GM23338 (cell line): ENCODE results near the gene CDK5R1.

Source experiments
- CREB1 ChIP-seq: fragments of 250-450 bp; sonication (Bioruptor Pico); IDR thresholded peaks from 2 replicates; pipeline ENCODE4 v1.5.0; 2020; ENCODE audit warnings: low read depth, mild to moderate bottlenecking, moderate library complexity
- EZH2 ChIP-seq: fragments of 200-600 bp; sonication (generic); IDR thresholded peaks from one replicate; pipeline ENCODE4 v1.8.0; 2017; ENCODE audit warnings: antibody characterized with exemption, mild to moderate bottlenecking, low read depth; ENCODE audit not compliant: unreplicated experiment
- EZH2phosphoT487 ChIP-seq: fragments of 200-600 bp; sonication (generic); IDR thresholded peaks from one replicate; pipeline ENCODE4 v1.8.1; 2018; ENCODE audit warnings: antibody characterized with exemption; ENCODE audit not compliant: unreplicated experiment
- JUNB ChIP-seq: IDR thresholded peaks from one replicate; pipeline ENCODE4 v1.6.1; 2016; ENCODE audit warnings: antibody characterized with exemption; ENCODE audit not compliant: unreplicated experiment
- NANOG ChIP-seq: IDR thresholded peaks from 2 replicates; pipeline ENCODE4 v1.6.1; 2016; ENCODE audit warnings: antibody characterized with exemption, borderline replicate concordance
- POLR2AphosphoS5 ChIP-seq: IDR thresholded peaks from 2 replicates; pipeline ENCODE4 v1.6.1; 2016; ENCODE audit warnings: antibody characterized with exemption, low read depth
- STAT1 ChIP-seq: IDR thresholded peaks from one replicate; pipeline ENCODE4 v1.6.1; 2016; ENCODE audit warnings: antibody characterized with exemption; ENCODE audit not compliant: unreplicated experiment
- ZNF114 ChIP-seq: fragments of 250-450 bp; sonication (Bioruptor Pico); IDR thresholded peaks from 2 replicates; pipeline ENCODE4 v1.5.0; 2020; ENCODE audit warnings: mild to moderate bottlenecking, moderate library complexity
- ZNF331 ChIP-seq: fragments of 250-450 bp; sonication (Bioruptor Pico); IDR thresholded peaks from 2 replicates; pipeline ENCODE4 v1.5.0; 2020; ENCODE audit warnings: low read depth, mild to moderate bottlenecking, moderate library complexity
- TF ChIP-seq, protein P1 (sequence below), 2 experiments: fragments of 200-600 bp in 1 of 2; sonication (generic) in 1 of 2; conservative IDR thresholded peaks; 2 replicates each; pipeline versions ENCODE4 v1.5.1 to v1.6.1; 2016 to 2017; ENCODE audit warnings: antibody characterized with exemption in 2 of 2, low read depth in 2 of 2, mild to moderate bottlenecking in 2 of 2, moderate library complexity in 1 of 2
- TF ChIP-seq, protein P2 (sequence below): IDR thresholded peaks from one replicate; pipeline ENCODE4 v1.6.1; 2018; ENCODE audit warnings: antibody characterized with exemption; ENCODE audit not compliant: unreplicated experiment

DNA sequence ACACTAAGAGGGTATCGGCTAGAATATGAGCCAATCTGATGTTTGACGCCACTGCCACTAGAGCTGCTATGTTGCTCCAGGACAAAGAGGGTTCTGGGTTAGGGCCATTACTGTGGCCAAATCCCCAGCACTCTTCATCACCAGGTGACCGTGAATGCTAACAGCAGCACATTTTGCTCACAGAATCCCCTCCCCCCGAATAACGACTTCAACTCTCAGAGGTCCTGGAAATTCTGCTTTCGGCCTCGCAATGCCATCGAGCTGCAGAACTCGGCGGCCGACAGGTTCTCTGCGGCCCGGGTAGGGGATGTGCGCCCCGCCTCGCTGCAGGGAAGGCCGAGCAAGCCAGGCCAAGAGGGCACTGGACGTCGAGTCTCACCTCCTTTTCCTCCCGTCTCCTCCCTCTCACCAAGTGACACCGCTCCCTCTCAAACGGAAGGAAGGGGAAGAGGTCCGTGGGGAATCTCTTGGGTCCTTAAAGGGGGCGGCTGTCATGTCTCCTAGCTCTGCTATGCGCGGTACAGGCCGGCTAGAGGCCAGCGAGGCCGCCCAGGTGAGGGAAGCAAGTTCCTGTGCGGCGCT is 31.9 kb downstream of the CDK5R1 start:
- TF ChIP-seq, protein P1, sequence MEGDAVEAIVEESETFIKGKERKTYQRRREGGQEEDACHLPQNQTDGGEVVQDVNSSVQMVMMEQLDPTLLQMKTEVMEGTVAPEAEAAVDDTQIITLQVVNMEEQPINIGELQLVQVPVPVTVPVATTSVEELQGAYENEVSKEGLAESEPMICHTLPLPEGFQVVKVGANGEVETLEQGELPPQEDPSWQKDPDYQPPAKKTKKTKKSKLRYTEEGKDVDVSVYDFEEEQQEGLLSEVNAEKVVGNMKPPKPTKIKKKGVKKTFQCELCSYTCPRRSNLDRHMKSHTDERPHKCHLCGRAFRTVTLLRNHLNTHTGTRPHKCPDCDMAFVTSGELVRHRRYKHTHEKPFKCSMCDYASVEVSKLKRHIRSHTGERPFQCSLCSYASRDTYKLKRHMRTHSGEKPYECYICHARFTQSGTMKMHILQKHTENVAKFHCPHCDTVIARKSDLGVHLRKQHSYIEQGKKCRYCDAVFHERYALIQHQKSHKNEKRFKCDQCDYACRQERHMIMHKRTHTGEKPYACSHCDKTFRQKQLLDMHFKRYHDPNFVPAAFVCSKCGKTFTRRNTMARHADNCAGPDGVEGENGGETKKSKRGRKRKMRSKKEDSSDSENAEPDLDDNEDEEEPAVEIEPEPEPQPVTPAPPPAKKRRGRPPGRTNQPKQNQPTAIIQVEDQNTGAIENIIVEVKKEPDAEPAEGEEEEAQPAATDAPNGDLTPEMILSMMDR (conservative IDR thresholded peaks at IDR 0.05; ENCODE audit: low read depth in 2 of 2), result no peak
- TF ChIP-seq POLR2AphosphoS5, result no peak
- TF ChIP-seq ZNF331 (CRISPR knock-in tag), result no peak
- TF ChIP-seq, protein P2, sequence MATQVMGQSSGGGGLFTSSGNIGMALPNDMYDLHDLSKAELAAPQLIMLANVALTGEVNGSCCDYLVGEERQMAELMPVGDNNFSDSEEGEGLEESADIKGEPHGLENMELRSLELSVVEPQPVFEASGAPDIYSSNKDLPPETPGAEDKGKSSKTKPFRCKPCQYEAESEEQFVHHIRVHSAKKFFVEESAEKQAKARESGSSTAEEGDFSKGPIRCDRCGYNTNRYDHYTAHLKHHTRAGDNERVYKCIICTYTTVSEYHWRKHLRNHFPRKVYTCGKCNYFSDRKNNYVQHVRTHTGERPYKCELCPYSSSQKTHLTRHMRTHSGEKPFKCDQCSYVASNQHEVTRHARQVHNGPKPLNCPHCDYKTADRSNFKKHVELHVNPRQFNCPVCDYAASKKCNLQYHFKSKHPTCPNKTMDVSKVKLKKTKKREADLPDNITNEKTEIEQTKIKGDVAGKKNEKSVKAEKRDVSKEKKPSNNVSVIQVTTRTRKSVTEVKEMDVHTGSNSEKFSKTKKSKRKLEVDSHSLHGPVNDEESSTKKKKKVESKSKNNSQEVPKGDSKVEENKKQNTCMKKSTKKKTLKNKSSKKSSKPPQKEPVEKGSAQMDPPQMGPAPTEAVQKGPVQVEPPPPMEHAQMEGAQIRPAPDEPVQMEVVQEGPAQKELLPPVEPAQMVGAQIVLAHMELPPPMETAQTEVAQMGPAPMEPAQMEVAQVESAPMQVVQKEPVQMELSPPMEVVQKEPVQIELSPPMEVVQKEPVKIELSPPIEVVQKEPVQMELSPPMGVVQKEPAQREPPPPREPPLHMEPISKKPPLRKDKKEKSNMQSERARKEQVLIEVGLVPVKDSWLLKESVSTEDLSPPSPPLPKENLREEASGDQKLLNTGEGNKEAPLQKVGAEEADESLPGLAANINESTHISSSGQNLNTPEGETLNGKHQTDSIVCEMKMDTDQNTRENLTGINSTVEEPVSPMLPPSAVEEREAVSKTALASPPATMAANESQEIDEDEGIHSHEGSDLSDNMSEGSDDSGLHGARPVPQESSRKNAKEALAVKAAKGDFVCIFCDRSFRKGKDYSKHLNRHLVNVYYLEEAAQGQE, result no peak
- no peak for TF ChIP-seq JUNB
- TF ChIP-seq CREB1 (CRISPR knock-in tag), result no peak
- no peak for TF ChIP-seq EZH2phosphoT487
- no peak for TF ChIP-seq EZH2
- no peak for TF ChIP-seq NANOG
- no peak for TF ChIP-seq STAT1
- no peak for TF ChIP-seq ZNF114
